GM21360 (cell line): ENCODE results near the gene PTPN4.
"Not testable (repeated sequence)": the region's sequence is repeated elsewhere in the genome, so short reads cannot be mapped to it uniquely, and the experiment has no call there.

ENCODE experiments used
- ATAC-seq: cut with Tn5 transposase; IDR thresholded peaks from one replicate; pipeline ENCODE4 v1.9.1; 2021; ENCODE audit warnings: mild to moderate bottlenecking, moderate library complexity; ENCODE audit not compliant: unreplicated experiment

PTPN4 gene

DNA sequence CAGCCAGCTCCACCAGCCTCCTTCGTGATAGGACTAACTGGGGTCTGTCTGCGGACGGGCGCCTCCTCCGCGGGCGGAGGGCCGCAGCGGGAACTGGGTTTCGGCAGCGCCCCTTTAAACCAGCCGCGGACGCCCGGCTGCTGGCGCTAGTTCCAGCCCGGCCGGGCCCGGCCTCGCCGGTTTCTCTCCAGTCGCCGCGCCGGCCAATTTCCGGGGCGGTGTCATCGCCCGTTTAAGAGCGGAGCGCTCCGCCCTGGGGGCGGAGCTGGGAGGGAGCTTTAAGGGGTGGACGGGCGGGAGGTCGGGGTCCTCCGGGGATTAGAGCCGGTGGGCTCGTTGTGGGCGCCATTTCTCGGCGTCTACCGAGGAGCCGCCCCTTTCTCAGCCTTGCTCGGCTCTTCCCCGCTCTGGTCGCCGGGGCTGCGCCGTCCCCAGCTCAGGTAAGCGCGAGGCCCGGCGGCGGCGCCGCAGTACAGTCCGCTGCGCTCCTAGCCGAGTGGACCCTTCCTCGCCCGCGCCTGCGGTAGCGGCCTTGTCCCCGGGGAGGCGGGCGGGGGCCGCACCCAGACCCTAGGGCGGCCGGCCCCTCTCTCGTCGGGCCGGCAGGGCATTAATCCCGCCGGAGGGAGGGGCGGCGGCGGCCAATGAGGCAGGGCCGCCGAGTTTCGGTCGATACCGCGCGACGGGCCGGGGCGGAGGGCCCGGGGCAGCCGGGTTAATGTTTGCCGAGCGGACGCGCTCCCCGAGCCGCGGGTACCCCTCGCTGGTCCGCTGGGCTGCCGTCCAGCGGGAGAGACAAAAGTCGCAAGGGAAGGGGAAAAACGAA is 253.3 kb downstream of the PTPN4 start, which contains the start of gene EPB41L5:
TSS of gene EPB41L5 (plus strand) at position 307 of the 826 bp plus-strand sequence. CDS start 6,008 bp downstream, outside the sequence.
- peak; percentile 97 for ATAC-seq

DNA sequence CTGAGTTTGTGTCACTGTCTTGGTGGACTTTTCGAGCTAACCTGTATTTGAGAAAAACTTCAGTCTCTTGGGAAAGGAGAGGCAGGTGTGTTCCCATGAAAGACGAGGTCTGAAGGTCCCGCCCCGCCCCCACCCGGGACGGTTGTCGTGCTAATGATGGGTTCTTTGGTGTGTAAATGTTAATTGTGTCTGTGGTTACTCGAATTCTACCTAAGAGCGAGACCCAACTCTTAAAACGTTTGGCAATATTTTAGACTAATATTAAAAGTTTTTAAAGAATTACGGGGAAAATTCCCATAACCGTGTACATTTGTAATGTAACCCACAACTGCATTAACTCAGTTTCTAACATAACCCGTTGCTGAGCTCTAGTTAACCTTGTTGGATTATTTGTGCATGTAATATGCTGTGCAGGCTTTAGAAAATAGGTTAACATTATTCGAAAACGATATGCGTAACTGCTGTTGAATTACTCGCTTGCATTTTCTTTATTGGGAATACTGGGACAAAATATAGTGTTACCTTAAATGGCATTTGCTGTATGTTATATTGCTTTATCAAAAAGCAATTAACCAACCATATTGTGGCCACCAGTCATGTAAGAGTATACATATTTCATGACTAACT is 254.0 kb downstream of the PTPN4 start:
- ATAC-seq = no peak

DNA sequence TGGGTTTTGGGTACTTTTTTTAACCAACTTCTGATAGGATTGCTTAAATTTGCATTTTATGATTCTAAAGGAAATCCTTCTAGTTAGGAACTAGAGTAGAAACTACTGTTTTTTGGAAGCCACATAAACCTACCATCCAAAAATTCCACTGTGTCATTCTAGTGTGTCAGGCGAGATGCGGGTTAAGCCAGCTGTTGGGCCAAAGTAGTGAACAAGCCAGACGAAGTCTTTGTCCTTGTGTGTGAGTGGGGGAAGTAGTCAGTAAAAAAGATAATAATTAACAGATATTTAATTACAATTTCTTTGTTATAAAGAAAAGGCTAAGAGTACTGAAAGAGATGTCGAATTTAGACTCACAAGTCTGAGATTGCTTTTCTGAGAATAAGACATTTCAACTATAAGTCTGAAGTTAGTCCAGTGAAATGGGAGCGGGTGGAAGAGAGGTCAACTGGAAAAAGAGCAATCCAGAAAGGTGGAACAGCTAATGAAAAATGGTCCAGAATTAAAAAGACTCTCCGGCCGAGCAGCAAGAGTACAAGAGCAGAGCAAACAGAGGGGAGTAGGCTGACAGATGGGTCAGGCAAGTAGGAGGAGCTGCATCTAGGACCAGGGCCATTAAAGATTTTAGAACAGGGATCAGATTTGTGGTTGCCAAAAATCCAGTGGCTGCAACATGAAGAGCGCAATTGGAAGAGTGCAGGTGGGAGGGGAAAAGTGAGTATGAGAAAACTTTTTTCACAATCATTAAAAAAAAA is 254.7 kb downstream of the PTPN4 start:
- no peak for ATAC-seq

DNA sequence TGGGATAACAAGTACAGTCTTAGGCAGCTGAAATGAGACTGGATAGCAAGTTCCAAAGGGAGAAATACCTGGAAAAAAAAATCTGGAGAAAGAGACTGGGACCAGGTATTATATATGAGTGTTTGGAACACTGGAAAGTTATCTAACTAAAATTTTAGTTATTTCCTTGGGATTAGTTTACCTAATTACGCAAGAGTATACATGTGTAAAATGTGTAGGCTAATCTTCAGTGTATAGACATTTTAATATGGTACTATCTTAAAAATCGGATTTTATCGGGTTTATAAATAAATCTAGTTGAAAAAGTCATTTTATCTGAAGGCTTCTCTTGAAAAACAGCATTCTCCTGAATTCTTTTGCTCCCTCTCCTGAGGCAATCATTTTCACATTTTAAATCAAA is 257.1 kb downstream of the PTPN4 start:
- no peak for ATAC-seq

DNA sequence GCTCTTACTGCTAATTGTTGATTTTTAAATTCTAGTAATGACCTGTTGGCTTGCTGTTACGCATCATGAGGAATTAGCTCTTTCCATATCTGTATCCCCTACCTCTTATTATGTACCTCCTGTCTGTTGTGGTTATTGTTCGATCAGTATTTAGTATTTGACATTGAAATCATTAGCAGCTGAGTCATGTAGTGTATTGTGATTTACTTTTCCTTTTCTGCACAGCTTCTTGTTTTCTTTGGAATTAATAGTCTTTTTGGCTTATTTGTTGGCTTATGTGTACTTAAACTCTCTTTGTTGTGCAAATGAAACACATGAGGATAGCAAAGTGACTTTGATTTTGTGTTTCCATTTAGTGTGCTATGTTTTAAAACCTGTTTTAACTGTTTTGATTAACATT is 257.5 kb downstream of the PTPN4 start:
- ATAC-seq = no peak

DNA sequence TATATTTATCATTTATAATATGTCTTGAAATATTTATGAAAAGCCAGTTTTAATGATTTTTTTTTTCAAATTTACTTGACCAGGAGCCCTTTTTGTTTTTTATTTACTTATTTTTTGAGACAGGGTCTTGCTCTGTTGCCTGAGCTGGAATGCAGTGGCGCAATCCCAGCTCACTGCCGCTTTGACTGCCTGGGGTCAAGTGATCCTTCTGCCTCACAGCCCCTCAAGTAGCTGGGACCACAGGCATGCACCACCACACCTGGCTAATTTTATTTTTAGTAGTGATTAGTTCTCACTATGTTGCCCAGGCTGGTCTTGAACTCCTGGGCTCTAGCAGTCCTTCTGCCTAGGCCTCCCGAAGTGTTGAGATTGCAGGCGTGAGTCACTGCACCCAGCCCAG is 258.8 kb downstream of the PTPN4 start:
- ATAC-seq = no peak

DNA sequence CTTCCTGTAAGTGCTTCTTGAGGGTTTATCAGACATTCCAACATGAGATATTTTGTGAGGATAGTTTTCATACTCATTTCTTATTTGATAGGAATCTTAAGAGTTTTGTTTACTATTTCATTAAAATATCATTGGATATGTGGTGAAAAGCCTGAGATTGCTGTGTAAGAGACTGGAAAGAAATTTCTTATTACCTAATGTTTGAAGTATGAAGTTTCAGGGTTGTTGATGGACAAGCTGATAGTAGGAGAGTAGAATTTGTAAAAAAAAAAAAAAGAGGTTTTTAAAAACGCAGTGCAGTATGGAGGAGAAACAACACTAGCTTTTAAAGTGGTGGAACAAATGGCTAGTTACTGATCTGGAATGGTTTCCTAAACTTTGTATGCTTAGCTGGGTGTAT is 260.8 kb downstream of the PTPN4 start:
- ATAC-seq = no peak

DNA sequence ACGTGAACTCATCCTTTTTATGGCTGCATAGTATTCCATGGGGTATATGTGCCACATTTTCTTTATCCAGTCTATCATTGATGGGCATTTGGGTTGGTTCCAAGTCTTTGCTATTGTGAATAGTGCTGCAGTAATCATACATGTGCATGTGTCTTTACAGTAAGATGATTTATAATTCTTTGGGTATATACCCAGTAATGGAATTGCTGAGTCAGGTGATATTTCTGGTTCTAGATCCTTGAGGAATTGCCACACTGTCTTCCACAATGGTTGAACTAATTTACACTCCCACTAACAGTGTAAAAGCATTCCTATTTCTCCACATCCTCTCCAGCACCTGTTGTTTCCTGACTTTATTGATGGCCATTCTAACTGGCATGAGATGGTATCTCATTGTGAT is 262.8 kb downstream of the PTPN4 start:
- ATAC-seq = not testable (repeated sequence)

DNA sequence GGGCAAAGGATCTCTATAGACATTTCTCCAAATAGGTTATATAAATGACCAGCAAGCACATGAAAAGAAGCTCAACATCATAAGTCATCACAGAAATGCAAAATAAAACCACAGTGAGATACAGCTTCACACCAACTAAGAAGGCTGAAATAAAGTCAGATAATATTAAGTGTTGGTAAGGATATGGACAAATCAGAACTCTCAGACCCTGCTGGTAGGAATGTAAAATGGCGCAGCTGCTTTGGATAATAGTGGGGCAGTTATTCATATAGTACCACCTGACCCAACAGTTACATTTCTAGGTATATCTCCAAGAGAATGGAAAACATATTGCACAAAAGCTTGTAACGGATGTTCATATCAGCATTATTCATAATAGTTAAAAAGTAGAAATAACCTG is 267.2 kb downstream of the PTPN4 start:
- ATAC-seq = no peak

DNA sequence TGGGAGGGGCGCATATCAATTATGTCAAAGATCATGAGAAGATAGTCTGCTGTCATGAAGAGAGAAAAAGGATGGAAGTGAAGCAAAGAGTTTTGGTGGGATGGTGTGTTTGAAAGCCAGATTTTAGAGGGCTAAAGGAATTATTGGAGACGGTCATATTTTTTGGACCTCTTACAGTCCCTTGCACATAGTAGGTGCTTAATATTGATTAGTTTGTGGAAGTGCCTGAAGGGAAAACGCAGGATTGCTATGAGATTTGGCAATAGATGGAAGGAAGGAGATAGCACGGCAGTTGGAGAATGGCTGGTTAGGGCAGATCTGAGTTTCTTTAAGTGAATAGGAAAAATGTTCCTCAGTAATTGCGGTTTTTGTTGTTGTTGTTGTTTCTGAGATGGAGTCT is 269.1 kb downstream of the PTPN4 start:
- no peak for ATAC-seq

DNA sequence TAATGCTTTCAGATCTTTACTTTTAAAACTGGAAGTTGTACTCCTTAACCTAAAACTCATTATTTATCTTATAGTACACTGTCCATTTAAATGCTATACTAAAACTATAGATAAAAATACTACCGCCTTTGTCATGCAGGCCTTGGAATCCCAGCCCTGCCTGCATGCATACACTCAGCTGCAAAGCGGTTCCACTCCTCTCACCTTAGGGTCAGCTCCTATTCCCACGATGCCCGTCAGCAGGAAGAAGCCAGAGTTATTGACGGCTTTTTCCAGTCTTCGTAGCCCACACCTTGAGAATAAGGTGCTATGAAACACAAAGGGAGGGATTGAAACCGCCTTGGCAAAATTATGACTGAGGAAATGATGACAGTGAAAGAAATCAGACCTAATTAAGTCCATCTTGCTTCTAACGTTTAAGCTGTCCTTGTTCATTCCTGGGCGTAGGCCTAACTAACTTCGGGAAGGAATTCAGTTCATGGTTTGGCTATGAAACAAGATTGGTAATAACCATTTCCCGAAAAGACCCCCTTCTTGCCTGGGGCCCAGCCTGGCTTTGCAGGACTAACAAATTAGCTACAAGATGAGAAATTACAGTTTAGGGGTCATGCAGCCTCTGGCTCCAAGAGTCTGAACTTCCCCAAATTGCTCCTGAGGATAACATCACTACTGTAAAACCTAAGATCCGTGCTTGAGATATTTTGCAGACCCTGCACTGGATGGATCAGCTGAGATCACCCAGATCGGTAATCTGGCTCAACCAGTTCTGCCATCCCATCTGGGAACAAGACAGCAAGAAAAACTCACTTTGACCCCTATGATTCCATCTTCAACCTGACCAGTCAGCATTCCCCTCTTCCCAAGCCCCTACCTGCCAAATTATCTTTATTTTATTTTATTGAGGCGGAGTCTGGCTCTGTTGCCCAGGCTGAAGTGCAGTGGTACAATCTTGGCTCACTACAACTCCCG is 270.2 kb downstream of the PTPN4 start:
- no peak for ATAC-seq

DNA sequence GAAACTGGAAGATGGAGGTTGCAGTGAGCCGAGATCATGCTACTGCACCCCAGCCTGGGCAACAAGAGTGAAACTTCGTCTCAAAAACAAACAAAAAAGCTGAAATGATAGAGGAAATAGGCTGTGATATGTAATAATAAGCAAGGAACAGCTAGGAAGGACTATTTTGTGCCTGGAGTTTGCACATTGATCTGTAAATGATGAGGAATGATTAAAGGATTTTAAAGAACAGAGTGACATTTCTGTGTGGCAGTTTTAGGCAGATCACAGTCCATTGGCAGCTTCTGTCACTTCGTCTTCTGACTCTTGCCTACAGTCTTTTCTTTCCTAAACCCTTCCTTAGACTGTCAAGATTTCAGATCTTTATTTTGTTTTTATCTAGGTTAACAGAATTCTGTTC is 272.6 kb downstream of the PTPN4 start:
- no peak for ATAC-seq
